DMS153 treated with DMSO at 0.1 percent for 48 hours (cell line): Measurements from ENCODE around the gene USP53.
"Not testable (repeated sequence)": the region's sequence is repeated elsewhere in the genome, so short reads cannot be mapped to it uniquely, and the experiment has no call there.

Source experiments
- DNase-seq: peaks from one replicate; lab custom pipeline; 2025; ENCODE audit not compliant: unreplicated experiment; lab: John Stamatoyannopoulos, UW

Gene USP53

GRCh38 chr4:119271361-119272085 lies 59.0 kb downstream of the USP53 start:
- no peak for DNase-seq

- DNase-seq: not testable (repeated sequence)
Measured at GRCh38 chr4:119279541-119279940, 67.0 kb downstream of the USP53 start.

- DNase-seq: not testable (repeated sequence)
Measured at GRCh38 chr4:119279945-119280344, 67.4 kb downstream of the USP53 start.

GRCh38 chr4:119281393-119281792 lies 68.9 kb downstream of the USP53 start:
- no peak for DNase-seq

- DNase-seq: no peak
Measured at GRCh38 chr4:119284876-119285780, 72.6 kb downstream of the USP53 start.

- DNase-seq: no peak
Measured at GRCh38 chr4:119286377-119287002, 74.0 kb downstream of the USP53 start.

GRCh38 chr4:119289313-119289712 lies 76.8 kb downstream of the USP53 start:
- DNase-seq: no peak

GRCh38 chr4:119290598-119290997 lies 78.1 kb downstream of the USP53 start:
- no peak for DNase-seq

GRCh38 chr4:119296356-119296755 lies 83.8 kb downstream of the USP53 start:
- no peak for DNase-seq

GRCh38 chr4:119297795-119298194 lies 85.3 kb downstream of the USP53 start:
- no peak for DNase-seq

GRCh38 chr4:119299260-119299671 lies 86.8 kb downstream of the USP53 start:
- no peak for DNase-seq

GRCh38 chr4:119299741-119300100 lies 87.2 kb downstream of the USP53 start:
- DNase-seq: no peak

GRCh38 chr4:119300101-119300978 lies 87.8 kb downstream of the USP53 start:
- no peak for DNase-seq

GRCh38 chr4:119302073-119302832 lies 89.7 kb downstream of the USP53 start:
- no peak for DNase-seq

- DNase-seq: no peak
Measured at GRCh38 chr4:119303587-119304305, 91.2 kb downstream of the USP53 start.

- DNase-seq: no peak
Measured at GRCh38 chr4:119304431-119304830, 91.9 kb downstream of the USP53 start.

GRCh38 chr4:119307606-119308005 lies 95.1 kb downstream of the USP53 start:
- DNase-seq: no peak

- DNase-seq: no peak
Measured at GRCh38 chr4:119310826-119311225, 98.3 kb downstream of the USP53 start.

GRCh38 chr4:119313237-119313636 lies 100.7 kb downstream of the USP53 start:
- DNase-seq: no peak
